ENCODE results near the gene CHRNB1.

CHRNB1 gene

GRCh38 chr17:7486181-7486580, 41.3 kb downstream of the CHRNB1 start:
- no peak for DNase-seq

GRCh38 chr17:7490144-7490543, 45.3 kb downstream of the CHRNB1 start:
- DNase-seq = no peak

GRCh38 chr17:7491583-7491982, 46.7 kb downstream of the CHRNB1 start:
- no peak for DNase-seq

GRCh38 chr17:7493941-7494340, 49.1 kb downstream of the CHRNB1 start:
- DNase-seq = no peak

GRCh38 chr17:7495906-7496434, 51.1 kb downstream of the CHRNB1 start:
- DNase-seq = no peak

GRCh38 chr17:7496470-7497183, 51.8 kb downstream of the CHRNB1 start:
- no peak for DNase-seq

- DNase-seq = no peak
These were observed 52.4 kb downstream of the CHRNB1 start for GRCh38 chr17:7497228-7497627.

- no peak for DNase-seq
These were observed 52.8 kb downstream of the CHRNB1 start for GRCh38 chr17:7497636-7498035.

- DNase-seq = no peak
These were observed 54.3 kb downstream of the CHRNB1 start for GRCh38 chr17:7499161-7499560.

- DNase-seq = no peak
These were observed 56.9 kb downstream of the CHRNB1 start for GRCh38 chr17:7501729-7502128.

- DNase-seq = no peak
These were observed 57.4 kb downstream of the CHRNB1 start for GRCh38 chr17:7502171-7502847.

GRCh38 chr17:7502987-7503386, 58.1 kb downstream of the CHRNB1 start:
- no peak for DNase-seq

GRCh38 chr17:7503521-7503920, 58.7 kb downstream of the CHRNB1 start:
- DNase-seq = no peak
